Stimulated activated CD8-positive, alpha-beta memory T cell treated with anti-CD3 and anti-CD28 coated beads, Interleukin-7, amount 100 ng/mL, for 1 hour (primary cell): ENCODE measurements around the gene TBC1D22A.

Experiments
- DNase-seq, 2 donors: peaks; one replicate each; pipeline ENCODE4 v3.0.0-alpha.2; 2020; ENCODE audit warnings: low read depth in 2 of 2

The TBC1D22A gene

DNA sequence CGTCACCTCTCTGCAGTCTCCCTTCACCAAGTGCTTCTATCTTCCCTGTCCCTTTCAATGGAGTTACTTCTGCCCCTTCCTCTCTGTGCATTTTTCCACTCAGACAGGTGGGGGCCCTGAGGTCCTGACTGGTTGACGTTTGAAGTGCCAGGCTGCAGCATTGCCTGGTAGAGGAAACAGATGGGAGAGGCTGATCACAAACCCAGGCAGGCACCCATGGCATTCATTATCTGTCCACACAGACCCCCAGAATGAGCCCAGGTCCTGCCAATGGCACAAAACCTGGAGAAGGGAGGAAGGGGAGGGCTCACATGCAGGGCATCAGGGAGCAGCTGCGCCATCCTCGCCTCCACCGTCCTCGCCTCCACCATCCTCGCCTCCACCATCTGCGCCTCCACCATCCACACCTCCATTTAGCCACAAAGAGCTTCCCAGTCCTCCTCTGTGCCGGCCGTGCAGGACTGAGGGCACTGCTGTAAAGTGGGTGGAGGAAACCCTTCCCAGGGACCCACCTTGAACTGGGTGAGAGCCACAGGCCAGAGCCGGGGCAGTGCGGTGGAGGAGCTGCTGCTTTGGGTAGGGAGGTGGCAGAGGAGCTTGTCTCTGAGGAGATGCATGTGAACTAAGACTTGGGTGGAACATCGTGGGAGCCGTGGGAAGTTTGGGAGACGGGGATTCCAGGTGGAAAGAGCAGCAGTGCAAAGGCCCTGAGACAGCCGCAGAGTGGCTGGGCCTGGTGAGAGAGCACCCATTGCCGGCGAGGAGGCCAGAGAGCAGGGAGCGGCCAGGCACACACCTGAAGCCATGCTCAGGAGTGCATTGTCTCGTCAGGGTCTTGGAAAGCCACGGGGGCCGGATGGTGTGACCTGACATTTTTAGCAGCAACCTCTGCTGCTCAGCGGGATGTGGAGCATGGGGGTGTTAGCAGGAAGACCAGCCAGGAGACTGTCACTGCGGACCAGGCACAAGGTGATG lies 145.1 kb downstream of the TBC1D22A start:
- no peak for DNase-seq

DNA sequence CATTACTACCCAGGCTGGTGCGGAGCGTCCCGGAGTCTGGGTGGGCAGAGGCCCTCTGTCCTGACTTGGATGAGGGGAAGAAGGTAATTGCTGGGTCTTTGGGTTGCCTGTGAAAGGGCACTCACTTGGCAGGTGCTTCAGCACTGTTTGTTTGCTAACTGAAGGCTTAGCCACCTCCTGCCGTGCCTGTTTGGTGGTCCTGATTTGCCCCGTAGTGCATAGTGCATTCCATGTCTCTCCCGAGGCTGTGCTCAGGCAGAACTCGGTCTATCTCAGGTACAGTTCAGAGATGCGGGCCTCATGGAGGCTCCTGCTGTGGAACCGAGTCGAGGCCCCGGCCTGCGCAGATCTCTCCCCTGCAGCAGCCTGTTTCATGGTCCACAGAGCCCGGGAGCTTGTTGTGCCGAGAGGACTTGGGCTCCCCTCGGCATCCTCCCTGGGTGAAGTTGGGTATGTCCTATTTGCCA lies 146.2 kb downstream of the TBC1D22A start:
- DNase-seq, result no peak

GRCh38 chr22:46909237-46910030 lies 147.0 kb downstream of the TBC1D22A start:
- no peak for DNase-seq

DNA sequence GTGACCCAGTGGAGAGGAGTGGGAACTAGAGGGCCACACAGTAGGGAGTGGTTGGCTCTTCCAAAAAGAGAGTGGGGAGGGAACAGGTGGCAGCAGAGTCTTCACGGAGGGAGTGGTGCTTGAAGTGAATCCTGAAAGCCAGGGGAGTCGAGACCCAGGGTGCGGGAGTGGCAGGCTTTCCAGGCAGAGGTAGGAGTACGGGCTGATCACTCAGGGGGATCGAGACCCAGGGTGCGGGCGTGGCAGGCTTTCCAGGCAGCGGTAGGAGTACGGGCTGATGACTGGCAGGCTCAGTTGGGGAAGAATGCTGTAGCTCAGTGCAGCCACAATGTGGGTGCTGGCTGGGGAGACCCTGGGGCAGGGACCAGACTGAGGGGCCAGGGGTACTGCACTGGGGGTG lies 148.2 kb downstream of the TBC1D22A start:
- DNase-seq, result no peak

- DNase-seq, result no peak
Observed at GRCh38 chr22:46911346-46911745, 148.9 kb downstream of the TBC1D22A start.

GRCh38 chr22:46913351-46913750 lies 150.9 kb downstream of the TBC1D22A start:
- DNase-seq, result no peak

DNA sequence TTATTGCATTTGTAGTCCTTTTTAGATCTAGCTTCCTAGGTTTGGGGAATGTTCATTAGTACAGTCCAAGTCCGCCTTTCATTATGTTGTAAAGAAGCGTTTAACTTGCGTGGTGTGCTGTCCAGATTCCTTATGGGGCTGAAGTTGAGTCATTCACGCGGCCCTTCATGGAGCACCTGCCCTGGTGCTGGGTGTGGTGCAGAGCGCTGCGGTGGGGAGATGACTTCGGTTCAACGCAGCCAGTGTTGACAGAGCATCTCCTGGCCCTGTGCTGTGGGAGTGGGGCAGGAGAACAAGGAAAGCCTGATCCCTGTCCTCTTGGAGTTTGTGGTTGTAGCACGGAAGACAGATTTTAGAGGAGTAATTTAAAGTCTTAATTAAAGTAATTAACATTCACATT lies 152.0 kb downstream of the TBC1D22A start:
- DNase-seq, result no peak

GRCh38 chr22:46914916-46915894 lies 152.8 kb downstream of the TBC1D22A start:
- no peak for DNase-seq

DNA sequence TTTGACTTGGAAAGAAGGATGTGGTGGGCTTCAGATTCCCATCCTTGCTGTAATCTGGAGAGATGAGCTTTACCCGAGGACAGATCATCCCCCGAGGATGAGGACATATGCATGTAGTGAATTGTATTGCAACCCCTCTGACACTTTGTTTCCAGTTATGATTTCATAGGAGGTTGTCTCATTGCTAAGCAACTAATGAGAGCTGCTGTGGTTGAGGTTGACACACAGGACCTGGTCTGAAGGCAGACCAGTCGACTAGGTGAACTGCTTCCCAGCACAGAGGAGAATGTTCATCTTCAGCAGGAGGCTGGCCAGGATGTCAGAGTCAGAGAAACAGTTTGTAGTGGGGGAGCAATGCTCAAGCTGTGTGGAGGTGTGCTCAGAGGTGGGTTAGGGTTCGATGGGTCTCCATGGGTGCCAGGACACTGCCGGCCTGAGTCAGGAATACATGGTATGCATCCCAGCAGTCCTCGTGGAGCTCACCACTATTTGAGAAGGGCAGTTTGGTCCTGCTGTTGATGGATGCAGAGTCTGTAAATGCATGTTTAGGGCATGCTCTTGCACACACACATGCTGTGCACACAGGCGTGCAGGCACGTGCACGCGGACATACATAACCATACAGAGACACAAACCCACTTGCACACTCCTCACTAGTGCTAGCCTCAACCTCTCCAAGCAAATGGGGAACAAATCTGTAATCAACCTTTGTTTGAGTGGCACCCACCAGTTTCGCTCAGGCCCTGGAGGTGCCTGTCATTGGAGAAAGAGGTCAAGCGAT lies 153.7 kb downstream of the TBC1D22A start:
- DNase-seq, result no peak

- DNase-seq, result no peak
Observed at GRCh38 chr22:46916886-46917770, 154.7 kb downstream of the TBC1D22A start.

- DNase-seq, result no peak
Observed at GRCh38 chr22:46917771-46918101, 155.3 kb downstream of the TBC1D22A start.

DNA sequence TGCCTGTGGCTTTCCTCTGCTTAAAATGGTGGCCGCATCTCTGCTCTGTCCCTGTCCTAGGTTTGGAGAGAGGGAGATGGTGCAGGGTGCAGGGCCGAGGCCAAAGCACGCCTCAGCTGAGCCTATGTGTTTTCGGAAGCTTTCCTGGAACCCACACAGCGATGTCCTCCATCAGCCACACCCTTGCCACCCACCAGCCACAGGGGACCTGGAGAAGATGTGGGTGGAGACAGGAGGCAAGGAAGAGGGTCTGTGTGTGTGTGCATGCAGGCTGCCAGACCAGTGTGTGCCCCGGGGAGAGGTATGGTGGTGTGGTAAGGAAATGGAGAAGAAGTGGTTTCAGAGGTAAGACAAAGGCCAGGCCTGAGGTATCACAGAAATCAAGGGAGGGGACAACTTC lies 155.7 kb downstream of the TBC1D22A start:
- no peak for DNase-seq

DNA sequence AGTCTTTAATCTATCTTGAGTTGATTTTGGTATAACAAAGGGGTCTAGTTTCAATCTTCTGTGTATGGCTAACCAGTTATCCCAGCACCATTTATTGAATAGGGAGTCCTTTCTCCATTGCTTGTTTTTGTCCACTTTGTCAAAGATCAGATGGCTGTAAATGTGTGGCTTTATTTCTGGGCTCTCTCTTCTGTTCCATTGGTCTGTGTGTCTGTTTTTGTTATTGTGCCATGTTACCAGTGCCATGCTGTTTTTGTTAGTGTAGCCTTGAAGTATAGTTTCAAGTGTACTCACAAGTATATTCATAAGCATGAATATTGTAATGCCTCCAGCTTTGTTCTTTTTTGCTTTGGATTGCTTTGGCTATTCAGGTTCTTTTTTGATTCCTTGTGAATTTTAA lies 159.6 kb downstream of the TBC1D22A start:
- no peak for DNase-seq

- DNase-seq, result no peak
Observed at GRCh38 chr22:46923394-46923793, 160.9 kb downstream of the TBC1D22A start.

GRCh38 chr22:46925818-46926217 lies 163.4 kb downstream of the TBC1D22A start:
- no peak for DNase-seq

- DNase-seq, result no peak
Observed at GRCh38 chr22:46929046-46929709, 166.7 kb downstream of the TBC1D22A start.

DNA sequence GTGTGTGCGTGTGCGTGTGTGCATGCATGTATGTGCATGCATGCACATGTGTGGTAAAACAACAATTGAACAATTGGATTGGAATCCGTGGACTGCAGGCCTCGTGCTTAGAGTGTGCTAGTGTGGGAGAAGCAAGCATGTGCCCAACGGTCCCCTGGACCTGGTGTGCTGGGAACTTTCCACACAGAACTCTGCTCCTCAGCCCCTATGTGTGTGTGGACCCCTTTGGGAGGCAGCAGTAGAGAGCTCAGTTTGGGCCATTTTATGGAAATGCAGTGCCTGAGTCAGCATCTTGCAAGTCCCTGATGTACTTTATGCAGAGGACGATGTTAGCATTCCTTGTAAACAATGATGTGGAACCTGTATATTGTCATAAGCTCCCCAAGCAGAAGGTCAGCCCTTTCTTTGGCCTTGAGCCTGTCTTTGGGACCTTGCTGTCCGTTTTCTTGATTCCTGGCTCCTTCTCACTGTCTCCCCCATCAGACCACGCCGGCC lies 167.3 kb downstream of the TBC1D22A start:
- no peak for DNase-seq

DNA sequence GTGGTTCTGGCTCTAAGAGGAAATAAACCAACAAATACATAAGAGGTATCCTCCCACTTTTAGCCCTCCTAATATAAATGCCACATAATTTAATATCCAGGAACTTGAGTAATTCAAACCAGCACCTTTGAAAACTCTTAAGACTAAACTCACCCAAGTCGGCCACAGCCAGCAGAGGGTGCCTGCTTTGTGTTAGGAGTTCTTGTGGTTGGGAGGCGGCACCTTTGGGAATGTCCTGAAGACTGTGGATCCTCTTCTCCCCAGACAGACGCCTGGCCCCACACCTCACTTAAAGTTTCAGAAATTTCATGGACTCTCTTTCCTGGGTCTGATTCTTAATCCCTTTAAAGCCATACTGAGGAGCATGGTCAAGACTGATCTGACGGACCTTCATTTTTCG lies 169.0 kb downstream of the TBC1D22A start:
- no peak for DNase-seq

- no peak for DNase-seq
Observed at GRCh38 chr22:46931881-46932280, 169.4 kb downstream of the TBC1D22A start.
